HG02884 (cell line): ENCODE data around the gene PSME4.
"Not testable (repeated sequence)": the region's sequence is repeated elsewhere in the genome, so short reads cannot be mapped to it uniquely, and the experiment has no call there.

ENCODE experiments used
- ATAC-seq: cut with Tn5 transposase; IDR thresholded peaks from one replicate; pipeline ENCODE4 v1.9.1; 2021; ENCODE audit warnings: mild to moderate bottlenecking, moderate library complexity; ENCODE audit not compliant: unreplicated experiment

Gene PSME4

GRCh38 chr2:53843595-53843994 lies 127.2 kb downstream of the PSME4 start:
- ATAC-seq: no peak

DNA sequence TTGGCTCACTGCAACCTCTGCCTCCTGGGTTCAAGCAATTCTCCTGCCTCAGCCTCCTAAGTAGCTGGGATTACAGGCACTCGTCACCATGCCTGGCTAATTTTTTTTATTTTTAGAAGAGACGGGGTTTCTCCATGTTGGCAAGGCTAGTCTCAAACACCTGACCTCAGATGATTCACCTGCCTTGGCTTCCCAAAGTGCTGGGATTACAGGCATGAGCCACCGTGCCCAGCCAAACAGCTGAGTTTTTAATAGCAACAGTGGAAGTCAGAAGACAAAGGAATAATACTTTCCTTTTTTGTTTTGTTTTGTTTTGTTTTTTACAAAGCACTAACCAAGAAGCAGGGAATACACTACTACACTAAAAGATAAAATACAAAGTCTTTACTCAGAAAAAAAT lies 127.9 kb downstream of the PSME4 start:
- ATAC-seq: no peak

DNA sequence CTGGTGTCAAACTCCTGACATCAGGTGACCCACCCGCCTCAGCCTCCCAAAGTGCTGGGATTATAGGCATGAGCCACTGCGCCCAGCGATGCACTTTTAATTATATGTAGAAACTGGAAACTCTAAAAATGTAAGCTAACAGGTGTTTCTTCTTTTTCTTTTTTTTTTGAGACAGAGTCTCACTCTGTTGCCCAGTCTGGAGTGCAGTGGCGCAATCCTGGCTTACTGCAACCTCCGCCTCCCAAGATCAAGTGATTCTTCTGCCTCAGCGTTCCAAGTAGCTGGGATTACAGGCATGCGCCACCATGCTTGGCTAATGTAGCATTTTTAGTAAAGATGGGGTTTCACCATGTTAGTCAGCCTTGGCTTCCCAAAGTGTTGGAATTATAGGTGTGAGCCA lies 129.1 kb downstream of the PSME4 start:
- not testable (repeated sequence) for ATAC-seq

GRCh38 chr2:53840580-53840979 lies 130.2 kb downstream of the PSME4 start:
- no peak for ATAC-seq

- not testable (repeated sequence) for ATAC-seq
These were observed 140.9 kb downstream of the PSME4 start for GRCh38 chr2:53829980-53830290.

GRCh38 chr2:53829273-53829979 lies 141.4 kb downstream of the PSME4 start:
- no peak for ATAC-seq

DNA sequence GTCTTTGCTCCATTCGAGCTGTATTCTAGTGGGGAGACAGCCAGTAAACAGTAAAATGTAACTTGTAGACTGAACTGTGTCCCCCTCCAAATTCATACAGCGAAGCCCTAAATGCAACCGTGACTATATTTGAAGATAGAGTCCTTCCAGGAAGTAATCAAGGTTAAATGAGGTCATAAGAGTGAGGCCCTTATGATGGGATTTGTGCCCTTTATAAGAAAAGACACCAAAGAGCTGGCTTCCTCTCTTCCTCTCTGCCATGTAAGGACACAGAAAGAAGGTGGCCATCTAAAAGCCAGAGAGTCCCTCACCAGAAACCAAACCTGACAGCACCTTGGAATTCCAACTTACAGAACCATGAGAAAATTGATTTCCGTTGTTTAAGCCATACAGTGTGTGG lies 142.5 kb downstream of the PSME4 start:
- ATAC-seq: no peak

GRCh38 chr2:53827398-53828175 lies 143.2 kb downstream of the PSME4 start:
- ATAC-seq: no peak

GRCh38 chr2:53826587-53827397 lies 144.0 kb downstream of the PSME4 start:
- ATAC-seq: no peak

DNA sequence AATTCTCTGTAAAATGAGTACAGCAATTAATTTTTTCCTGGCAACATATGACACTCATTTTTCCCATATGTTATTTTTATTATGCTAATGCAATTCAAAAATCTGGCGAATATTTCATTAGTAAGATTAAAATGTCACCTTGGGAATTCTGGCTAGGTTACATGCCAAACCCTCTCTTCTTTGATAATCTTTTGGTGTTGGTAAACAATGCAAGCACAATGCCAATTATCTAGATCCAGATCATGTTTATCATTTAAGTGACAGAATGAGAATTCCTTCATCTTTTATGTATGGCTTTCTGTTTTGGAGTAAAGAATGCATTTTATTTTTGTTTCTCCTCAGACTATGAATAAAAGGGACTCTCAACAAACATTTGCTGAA lies 144.8 kb downstream of the PSME4 start:
- no peak for ATAC-seq

GRCh38 chr2:53823639-53824038 lies 147.2 kb downstream of the PSME4 start:
- ATAC-seq: not testable (repeated sequence)

- no peak for ATAC-seq
These were observed 149.0 kb downstream of the PSME4 start for GRCh38 chr2:53821810-53822209.

DNA sequence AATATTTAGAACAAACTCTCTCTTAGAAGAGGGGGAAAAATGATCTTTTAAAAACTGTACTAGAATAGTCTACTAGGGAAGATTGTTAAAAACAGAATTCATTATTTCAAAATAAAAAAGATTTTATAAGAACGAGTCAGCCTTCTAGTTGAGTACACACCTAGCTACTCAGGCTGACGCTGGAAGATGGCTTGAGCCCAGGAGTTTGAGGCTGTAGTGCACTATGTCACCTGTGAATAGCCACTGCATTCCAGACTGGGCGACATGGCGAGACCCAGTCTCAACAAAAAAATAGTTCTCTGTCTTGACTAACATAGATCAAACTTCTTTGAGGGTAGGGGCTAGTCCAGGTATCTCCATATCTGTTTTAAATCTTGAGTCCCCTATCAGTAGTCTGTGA lies 150.1 kb downstream of the PSME4 start:
- no peak for ATAC-seq

- ATAC-seq: no peak
These were observed 150.7 kb downstream of the PSME4 start for GRCh38 chr2:53820048-53820447.

- no peak for ATAC-seq
These were observed 151.2 kb downstream of the PSME4 start for GRCh38 chr2:53819634-53820033.

DNA sequence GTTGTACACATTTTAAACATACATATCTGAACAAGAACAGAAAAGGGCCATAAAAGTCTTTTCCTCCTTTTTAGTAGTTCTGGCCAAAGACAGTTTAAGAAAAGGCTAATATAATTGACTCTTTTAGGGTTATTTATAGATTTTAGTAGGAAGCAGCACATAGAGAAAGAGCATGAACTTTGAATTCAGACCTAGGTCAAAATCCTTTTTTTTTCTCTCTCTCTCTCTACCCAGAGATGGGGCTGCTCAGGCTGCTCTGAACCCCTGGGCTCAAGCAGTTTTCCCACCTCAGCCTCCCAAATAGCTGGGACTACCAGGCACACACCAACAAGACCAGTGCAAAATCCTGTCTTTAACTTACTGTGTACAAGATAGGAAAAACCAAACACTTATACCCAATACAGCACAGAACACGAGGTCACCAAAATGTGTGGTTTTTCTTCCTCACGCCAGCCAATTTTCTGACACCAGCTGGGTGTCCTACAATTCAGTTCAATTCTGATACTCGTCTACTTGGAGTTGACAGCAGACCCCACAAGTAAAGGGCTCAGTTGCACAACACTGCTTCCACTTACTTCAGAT lies 151.8 kb downstream of the PSME4 start:
- no peak for ATAC-seq
